Stimulated activated CD4-positive, alpha-beta T cell treated with anti-CD3 and anti-CD28 coated beads, Interleukin-15, amount 100 ng/mL, for 48 hours (primary cell): ENCODE results near the gene TARS3.
"Not testable (repeated sequence)": the region's sequence is repeated elsewhere in the genome, so short reads cannot be mapped to it uniquely, and the experiment has no call there.

ENCODE experiments used
- DNase-seq, 2 donors: peaks; one replicate each; pipeline ENCODE4 v3.0.0-alpha.2; 2020; ENCODE audit warnings: low read depth in 2 of 2

Gene TARS3

DNA sequence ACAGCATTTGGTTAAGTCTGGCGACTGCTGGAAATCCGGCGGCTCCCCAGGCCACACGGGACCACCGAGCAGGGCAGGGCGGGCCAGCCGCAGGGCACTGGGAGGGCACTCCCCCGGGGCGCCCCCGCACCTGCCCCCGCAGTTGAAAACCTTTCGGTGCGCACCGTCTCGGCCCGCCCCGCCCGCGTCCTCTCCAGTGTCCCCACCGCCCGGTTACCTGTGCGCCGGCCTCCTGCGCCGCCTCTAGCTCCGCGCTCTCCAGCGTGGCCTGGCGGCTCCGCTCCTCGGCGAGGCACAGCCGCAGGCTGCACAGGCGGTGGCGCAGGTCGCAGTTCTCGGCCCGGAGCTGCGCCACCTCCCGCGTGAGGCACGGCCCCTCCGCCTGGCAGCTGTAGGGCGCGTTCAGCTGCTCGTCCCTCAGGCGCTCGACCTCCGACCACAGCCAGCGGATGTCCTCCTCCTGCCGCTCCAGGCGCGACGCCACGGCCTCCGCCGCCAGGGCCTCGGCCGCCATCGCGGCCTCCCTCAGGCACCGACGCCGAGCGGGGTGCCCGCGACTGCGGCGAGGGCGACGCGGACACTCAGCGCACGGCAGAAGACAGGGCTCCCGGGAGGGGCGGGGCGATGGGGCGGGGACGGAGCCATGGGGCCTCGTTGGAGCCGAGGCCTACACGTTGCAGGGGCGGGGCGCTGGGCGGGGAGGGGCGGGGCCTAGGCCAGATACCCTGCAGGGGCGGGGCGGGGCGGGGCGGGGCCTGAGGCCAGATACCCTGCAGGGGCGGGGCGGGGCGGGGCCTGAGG is at the start of gene TARS3:
TARS3 (minus strand) TSS at position 600 of the 801 bp plus-strand sequence; CDS start at position 514, 86 bp downstream.
- peak; percentile 87 to 96 for DNase-seq

DNA sequence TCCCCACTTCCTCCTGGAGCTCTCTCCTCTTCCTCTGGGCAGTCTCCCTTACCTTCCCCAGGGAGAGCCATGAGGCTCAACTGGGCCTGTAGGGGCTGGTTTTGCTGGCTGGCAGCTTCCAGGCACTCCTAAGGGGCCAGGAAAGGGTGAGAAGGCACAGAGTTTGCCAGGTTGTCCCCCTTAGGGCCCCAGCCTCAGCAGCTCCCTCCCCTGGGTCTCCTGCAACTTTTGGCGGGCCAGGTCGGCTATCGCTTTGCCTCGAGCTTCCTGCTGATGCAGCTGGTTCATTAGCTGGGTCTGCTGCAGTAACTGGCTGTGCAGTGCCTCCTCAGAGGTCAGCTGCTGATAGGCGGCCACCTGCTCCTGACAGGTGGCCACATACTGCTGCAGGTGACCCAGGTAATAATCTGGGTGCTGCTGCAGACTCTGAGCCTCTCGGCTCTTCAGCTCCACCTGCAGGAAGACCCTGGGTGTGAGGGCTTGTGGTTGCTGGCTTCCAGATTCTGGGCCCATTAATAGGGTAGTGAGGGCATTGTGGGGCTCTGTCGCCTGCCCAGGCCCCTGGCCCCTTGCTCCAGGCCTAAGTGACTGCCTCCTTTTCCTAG is 49.3 kb upstream of the TARS3 start:
- no peak for DNase-seq

DNA sequence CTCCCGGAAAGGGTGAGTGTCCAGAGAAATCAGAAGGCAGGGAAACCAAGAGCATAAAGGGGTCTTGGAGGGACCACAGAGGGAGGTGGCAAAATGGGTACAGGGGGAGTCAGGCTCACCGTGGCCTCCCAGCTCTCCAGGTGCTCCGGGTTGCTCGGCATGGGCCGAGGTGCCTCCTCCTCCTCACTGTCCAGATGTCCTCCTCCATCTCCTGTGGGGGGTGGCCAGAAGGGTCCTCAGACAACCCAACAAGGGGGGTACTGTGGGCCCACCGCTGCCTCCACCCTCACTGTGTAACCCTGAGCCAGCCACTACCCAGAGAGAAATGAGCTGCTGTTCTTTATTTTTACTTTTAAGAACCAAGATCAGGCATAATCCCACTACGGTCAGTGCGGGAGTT is 48.6 kb upstream of the TARS3 start:
- DNase-seq, result no peak

DNA sequence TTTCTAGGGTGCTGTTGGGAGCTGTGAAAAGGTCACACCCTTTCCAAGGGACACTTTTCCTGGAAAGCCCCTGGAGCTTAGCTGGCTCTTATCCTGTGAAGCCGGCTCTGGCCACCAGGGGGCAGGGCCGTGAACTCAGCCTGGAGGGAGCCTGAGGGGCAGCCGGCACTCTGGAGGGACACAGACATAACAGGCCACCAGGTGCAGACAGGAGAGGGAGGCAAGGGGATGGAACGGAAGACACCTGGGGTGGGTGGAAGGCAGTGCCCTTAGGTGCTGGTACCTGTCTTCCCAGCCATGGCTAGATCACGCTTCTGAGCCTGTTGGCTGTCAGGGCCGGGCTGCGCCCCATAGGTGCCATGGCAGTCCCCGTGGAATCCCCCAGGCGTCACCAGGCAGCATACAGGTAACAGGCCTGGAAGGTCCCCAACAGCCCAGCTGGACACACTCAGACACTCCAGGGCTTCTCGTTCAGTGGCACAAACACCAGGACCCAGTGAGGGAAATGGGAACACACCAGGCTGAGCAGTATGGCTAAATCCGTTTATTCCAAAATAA is 42.9 kb upstream of the TARS3 start:
- not testable (repeated sequence) for DNase-seq

DNA sequence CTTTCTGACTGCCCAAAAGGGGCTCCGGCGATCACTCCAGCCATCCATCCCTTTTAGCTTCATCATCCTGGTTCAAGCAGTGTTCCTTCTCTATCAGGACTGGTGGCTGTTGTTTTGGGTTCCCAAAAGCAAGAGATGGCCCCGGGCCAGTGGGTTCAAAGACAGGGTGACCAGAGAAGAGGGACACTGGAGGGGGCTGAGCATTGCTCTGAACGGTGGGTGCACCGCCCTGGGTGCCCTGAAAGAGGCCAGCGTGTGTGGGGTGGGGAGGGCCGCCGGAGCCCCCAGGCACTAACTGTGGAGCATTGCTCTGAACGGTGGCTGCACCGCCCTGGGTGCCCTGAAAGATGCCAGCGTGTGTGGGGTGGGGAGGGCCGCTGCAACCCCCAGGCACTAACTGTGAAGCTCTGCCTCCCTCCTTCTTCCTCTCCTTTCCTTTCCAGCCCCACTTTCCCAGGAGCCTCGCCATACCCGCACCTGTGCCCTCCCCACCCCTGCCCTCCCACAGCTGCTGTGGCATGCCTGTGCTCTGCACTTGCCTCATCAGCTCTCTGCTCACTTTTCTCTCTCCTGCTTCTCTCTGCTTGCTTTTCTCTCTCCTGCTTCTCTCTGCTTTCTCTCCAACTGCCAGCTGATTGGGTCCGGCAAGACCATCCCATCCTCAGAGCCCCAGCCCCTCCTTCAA is 41.6 kb upstream of the TARS3 start:
- DNase-seq, result no peak

DNA sequence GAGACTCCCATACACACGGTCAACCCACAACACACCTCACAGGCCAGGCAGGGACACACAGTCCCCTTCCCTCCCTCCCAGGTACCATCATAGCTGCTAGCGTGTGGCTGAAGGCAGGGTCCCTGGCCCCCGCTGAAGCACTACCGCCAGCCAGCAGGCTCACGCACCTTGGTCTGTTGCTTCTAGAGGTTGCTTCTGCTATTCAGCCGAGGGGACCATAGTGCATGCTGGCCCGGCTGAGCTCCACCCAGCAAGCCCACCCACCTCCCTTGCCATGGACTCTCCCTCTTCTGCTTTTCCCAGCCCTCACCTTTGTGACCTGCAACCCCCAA is 41.0 kb upstream of the TARS3 start:
- DNase-seq, result not testable (repeated sequence)

DNA sequence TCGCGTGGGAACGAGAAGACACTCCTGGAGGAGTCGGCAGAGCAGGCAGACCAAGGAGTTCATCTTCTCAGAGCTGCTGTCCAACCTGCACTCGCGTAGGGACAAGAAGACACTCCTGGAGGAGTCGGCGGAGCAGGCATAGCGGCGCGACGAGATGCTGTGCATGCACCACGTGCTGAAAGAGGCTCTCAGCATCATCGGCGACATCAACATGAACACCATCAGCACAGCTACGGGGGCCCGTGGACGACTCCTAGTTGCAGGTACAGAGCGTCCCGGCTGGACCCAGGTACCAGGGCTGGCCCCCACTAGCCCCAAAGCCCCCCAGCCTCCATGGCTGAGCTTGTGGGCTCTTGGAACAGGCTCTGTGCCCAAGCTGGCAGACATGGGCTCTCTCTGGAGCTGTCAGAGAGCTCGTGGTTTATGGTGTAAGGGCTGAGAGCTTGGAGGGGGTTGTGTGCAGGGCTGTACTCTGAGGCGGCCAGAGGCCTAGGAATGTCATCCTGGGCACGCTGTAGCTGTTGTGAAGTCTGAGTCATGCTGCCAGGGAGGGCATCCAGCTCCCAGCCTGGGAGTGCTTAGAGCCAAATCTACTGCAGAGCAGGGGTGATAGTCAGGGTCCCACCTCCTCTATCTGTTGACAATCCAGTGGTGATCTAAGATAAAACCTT is 40.5 kb upstream of the TARS3 start:
- DNase-seq, result not testable (repeated sequence)

DNA sequence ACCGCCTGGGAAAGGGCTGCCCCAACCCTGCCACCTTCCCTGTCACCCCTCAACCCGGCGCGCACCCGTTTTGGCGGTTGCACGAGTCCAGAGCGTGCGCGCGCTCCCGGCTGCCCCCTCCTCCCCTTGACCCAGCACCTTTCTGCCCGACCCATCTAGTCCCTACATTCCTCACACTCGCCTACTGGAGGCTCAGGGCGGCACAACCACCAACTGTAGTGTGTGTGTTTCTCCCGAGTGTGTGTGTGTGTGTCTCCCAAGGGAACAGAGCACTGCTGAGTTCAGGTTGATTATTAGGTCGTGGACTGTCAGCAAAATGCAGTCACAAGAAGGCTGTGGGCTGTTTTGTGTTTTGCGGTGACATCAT is 22.4 kb upstream of the TARS3 start:
- not testable (repeated sequence) for DNase-seq

DNA sequence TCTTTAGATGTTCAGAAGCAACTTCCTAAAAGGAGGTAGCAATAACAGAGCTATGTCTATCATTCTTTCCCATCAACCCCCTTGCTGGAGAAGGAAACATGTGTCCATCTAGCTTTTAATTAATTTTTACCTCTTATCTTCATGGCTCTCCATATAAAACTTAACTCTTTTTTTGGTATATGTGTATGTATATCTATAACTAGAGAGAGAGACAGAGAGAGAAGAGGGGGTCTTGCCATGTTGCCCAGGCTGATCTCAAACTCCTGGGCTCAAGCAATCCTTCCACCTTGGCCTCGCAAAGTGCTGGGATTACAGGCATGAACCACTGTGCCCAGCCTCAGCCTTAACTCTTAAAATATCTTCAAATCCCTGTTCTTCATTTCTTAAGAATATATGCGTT is 10.6 kb upstream of the TARS3 start:
- DNase-seq, result not testable (repeated sequence)

DNA sequence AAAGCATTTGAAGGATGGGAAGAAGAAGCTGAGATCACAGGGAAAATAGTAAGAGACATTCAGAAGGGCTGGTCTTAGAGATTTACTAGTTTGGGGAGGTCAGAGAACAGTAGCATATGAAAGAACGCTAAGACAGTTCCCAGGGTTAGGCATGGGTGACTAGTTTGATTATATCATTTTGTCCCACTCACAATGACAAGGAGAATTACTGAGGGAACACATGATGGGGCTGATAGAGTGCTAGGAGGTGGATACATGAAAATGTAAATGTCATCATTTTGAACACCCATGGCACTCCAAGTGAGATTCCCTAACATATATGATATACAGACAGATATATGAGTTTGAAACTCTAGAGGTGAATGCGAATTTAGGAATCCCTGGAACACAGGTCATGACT is 9.3 kb upstream of the TARS3 start:
- DNase-seq, result no peak

DNA sequence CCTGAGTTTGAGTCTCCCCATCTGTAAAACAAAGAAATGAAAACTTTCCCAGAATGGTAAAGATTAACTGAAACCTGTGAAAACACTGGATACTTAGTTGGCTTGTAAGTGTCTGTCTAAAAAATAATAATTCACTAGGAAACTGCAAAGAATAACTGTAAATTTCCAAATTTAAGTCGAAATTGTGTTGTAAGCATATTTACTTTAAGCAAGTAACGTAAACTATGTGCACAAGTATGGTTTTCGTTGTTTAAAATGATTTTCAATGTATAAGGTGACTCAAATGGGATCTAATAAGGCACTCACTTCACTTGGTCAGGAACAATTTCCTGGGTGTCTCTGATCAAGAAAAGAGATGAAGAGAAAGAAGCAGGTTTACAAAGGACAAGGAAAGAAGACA is 8.5 kb upstream of the TARS3 start:
- no peak for DNase-seq

DNA sequence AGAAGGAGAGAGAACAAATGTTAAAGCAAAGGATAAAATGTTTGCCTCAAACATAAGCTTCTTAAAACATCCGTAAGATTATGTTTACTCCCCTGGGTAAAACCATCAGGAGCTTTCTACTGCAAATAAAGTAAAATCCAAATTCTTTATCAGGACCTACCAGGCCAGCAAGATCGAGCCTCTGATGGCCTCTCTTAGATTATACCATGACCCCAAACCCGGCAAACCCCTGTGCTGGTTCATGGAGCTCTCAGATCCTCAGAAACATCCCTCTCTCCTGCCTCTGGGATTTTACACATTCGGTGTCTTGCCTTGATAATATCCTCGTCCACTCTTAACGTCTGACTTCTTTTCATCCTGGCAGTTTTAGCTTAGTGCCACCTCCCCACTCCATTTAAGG is 7.5 kb upstream of the TARS3 start:
- DNase-seq, result no peak

DNA sequence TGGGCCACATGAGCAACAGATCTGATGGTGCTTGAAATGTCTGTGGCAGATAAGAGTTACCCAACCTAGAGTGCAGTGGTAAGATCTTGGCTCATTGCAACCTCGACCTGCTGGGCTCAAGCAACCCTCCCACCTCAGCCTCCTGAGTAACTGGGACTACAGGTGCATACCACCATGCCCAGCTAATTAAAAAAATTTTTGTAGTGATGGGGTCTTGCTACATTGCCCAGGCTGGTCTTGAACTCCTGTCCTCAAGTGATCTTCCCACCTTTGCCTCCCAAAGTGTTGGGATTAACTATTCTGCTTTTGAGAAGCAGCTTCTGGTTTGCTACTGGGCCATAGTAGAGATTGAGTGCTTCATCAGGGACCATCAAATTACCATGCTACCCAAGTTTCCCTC is 2.9 kb upstream of the TARS3 start:
- no peak for DNase-seq

DNA sequence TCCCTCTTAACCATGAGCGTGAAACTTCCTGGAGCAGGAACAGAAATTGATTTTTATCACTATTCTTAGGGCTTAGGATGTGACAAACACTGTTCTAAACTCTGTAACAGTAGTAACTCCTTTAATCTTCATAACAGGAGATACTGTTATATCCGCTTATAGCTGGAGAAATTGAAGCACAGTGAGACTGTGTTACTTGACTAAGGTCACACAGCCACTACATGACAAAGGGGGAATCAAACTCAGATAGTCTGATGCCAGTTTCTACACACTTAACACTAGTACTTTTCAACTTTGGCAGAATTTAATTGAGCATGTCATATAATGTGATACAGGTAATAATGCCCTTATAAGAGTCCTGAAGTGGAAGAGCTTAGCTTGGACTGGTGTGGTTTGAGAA is 800 bp upstream of the TARS3 start:
- DNase-seq, result no peak

DNA sequence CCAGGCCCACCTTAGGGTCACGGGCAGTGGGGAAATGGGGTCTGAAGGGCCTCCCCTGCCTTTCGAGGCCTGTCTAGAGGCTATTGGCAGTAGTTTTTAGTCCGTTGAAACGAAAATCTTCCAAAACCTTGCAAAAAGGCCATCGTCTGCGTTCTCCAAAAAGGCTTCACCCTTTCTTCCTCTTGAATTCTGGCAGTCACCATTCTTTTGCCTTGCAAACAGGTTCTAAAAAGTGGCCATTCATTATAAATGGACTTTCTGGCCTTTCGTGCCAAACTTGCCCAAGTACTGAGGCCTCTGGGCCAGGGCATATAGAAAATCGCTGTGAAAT is 367 bp upstream of the TARS3 start:
- no peak for DNase-seq

DNA sequence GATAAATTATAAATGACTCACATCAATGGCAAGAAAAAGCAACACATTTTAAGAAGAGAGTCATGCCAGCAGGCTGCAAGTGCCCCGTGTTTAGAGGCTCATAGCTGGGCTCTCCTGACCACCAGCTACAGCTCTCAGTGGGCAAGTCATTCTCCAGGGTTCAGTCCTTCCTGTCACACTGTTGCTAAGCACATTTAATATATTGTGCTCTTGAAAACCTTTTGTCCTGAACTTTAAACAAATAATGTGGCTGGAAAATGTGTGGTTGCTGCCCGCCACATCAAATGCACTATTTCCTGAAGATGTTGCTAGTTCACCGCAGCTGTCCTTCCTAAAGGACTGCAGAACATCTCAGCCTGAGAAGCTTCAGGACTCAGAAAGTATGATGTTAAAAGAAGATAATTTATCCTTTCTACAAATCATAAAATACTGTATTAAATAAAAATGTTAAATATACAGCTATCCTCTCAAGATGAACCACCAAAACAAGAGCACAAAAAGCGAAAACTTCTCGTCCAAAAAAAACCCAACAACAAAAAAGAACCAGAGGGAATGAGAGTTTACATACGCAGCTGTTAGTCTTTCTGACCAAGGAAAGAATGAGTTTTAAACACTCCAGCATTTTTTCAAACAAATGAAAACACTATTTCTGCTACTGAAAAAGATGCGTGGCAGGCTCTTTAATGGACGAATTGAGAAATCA is 951 bp downstream of the TARS3 start:
- peak in 1 of 2 donors; percentile 14 for DNase-seq

DNA sequence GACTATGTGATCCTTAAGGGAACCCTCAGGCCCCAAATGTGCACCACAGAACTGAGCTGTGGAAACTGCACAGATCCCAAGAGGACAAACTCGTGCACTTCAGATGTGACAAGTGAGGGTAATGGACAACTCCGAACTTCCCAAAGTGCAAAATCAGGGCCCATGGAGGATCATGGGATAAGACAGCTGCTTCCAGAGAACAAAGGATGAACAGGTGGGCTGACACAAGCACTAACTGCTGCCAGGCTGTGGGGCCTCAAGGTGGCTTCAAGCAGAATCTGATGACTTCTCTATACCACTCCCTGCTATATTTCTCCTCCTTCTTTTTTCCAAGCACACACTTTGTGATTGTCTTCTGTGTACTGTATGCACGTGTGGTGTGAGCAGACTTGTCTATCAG is 5.4 kb downstream of the TARS3 start:
- DNase-seq, result no peak

DNA sequence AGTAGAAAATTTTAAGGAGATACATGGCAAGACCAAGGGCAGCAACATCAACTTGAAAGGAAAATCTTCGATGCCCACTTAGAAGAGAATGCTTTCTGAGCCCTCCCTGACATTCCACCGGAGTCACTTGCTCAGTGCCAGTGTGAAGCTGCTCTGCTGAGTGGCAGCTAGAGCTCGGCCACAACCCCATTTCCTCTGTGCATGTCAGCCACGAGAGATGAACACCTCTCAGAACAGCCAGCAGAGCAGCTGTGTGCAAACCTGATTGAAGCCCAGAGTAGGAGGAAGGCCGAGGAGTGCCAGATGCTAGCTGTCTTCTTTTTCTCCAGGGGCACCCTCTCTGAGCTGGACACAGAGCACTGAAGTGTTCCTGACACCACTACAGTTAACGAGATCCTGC is 12.2 kb downstream of the TARS3 start:
- no peak for DNase-seq

DNA sequence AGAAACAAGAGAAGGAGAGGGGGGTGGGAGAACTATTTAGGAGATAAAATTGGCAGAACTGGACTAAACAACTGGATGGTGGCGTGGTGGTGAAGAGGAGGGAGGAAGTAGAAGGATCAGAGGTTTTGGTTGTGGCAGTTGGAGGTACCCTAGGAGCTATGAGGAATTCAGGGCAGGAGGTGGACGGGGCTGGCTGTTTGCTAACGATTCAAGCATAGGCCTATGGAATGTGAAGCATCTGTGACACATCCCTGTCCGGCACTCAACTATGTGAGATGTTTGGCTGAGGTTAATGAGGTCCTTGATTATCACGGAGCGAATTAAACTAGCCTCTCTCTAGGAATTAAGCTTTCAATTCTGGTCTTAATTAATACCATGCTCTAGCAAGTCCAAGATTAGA is 13.5 kb downstream of the TARS3 start:
- no peak for DNase-seq

DNA sequence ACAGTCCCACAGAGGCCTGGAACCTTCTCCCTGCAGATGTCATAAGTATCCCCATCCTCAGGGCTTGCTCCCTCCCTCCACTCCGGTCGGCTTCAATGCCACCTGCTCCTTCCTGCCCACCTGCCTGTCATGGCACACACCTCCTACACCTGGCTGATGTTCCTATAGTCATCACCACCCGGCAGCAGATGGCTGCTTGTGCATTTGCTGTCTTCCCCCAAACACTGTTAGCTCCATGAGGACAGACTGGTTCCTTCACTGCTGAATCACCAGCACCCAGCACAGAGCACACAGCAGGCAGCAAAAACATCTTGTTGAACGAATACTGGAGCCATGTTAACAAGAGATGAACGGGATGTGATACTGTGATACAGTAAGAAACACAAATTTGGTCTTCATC is 14.8 kb downstream of the TARS3 start:
- DNase-seq, result no peak

DNA sequence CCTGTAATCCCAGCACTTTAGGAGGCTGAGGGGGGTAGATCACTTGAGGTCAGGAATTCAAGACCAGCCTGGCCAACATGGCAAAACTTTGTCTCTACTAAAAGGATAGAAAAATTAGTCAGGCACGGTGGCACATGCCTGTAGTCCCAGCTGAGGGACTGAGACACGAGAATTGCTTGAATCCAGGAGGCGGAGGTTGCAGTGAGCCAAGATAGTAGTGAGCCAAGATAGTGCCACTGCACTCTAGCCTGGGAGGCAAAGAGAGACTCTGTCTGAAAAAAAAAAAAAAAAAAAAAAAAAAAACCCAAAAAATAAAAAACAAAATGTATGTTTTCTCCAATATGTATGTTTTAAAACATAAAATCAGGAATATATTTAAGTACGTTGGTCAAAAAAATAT is 16.3 kb downstream of the TARS3 start:
- no peak for DNase-seq

DNA sequence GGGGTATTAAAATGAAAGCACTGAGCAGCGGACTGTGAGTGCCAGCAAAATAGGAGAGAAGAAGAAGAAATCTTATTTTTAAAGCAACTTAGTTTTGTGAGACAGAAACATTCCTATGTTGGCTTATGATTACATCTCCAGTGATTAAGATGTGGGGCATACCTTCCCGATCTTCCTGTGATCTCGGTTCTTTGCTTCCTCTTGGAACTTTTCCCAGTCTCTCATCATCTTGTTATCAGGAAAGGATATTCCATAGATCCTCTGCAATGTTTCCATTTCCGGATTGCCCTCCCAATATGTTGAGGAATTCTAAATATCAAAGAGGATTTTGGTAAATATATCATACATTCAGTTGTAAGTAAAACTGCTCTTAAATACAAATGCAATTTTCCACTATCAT is 22.2 kb downstream of the TARS3 start:
- no peak for DNase-seq
